ENCODE results near the gene ADGB.
A peak's percentile ranks its signal among the peaks of the same experiment; 100 is the strongest.
"Not testable (repeated sequence)": the region's sequence is repeated elsewhere in the genome, so short reads cannot be mapped to it uniquely, and the experiment has no call there.

The ADGB gene

GRCh38 chr6:146827216-146827928, 228.6 kb downstream of the ADGB start:
- no peak for DNase-seq

- no peak for DNase-seq
Measured at GRCh38 chr6:146829792-146830565, 231.2 kb downstream of the ADGB start.

- DNase-seq = no peak
Measured at GRCh38 chr6:146833157-146833556, 234.4 kb downstream of the ADGB start.

GRCh38 chr6:146840216-146840615, 241.4 kb downstream of the ADGB start:
- no peak for DNase-seq

- DNase-seq = no peak
Measured at GRCh38 chr6:146840641-146841040, 241.9 kb downstream of the ADGB start.

- DNase-seq = no peak
Measured at GRCh38 chr6:146847426-146847825, 248.7 kb downstream of the ADGB start.

GRCh38 chr6:146850238-146850896, 251.6 kb downstream of the ADGB start:
- DNase-seq = no peak

GRCh38 chr6:146850981-146851380, 252.2 kb downstream of the ADGB start:
- DNase-seq = no peak

- DNase-seq = no peak
Measured at GRCh38 chr6:146851837-146852236, 253.1 kb downstream of the ADGB start.

- not testable (repeated sequence) for DNase-seq
Measured at GRCh38 chr6:146854521-146855255, 255.9 kb downstream of the ADGB start.

GRCh38 chr6:146855889-146856288, 257.1 kb downstream of the ADGB start:
- no peak for DNase-seq

GRCh38 chr6:146856296-146856695, 257.5 kb downstream of the ADGB start:
- no peak for DNase-seq

- peak; percentile 38 to 59 for DNase-seq
Measured at GRCh38 chr6:146857180-146857979, 258.6 kb downstream of the ADGB start.

GRCh38 chr6:146857980-146858347, 259.2 kb downstream of the ADGB start:
- DNase-seq = peak in 1 of 2 experiments; percentile 32

GRCh38 chr6:146859206-146859605, 260.4 kb downstream of the ADGB start:
- no peak for DNase-seq

- DNase-seq = no peak
Measured at GRCh38 chr6:146859795-146860495, 261.2 kb downstream of the ADGB start.

GRCh38 chr6:146860583-146860982, 261.8 kb downstream of the ADGB start:
- no peak for DNase-seq

GRCh38 chr6:146861029-146861563, 262.3 kb downstream of the ADGB start:
- no peak for DNase-seq

GRCh38 chr6:146861716-146862115, 262.9 kb downstream of the ADGB start:
- DNase-seq = no peak

GRCh38 chr6:146862508-146862919, 263.7 kb downstream of the ADGB start:
- no peak for DNase-seq

GRCh38 chr6:146864300-146864699, 265.5 kb downstream of the ADGB start:
- DNase-seq = no peak
